Parathyroid adenoma (tissue), 2 donors: ENCODE measurements around the gene HIPK4.
A peak's percentile ranks its signal among the peaks of the same experiment; 100 is the strongest.

Source experiments
- H2AFZ ChIP-seq: fragments of 300-600 bp; sonication (generic); one replicate; pipeline ENCODE4 v1.7.0; 2017; ENCODE audit warnings: antibody characterized with exemption, mild to moderate bottlenecking
- H3K27ac ChIP-seq: fragments of 300-600 bp; sonication (generic); one replicate; pipeline ENCODE4 v1.7.0; 2017
- H3K27me3 ChIP-seq: fragments of 300-600 bp; sonication (generic); one replicate; pipeline ENCODE4 v1.7.0; 2017; ENCODE audit warnings: low read length; ENCODE audit not compliant: control insufficient read depth, insufficient read depth
- H3K36me3 ChIP-seq: fragments of 300-600 bp; sonication (generic); one replicate; pipeline ENCODE4 v1.7.0; 2017; ENCODE audit warnings: low read length; ENCODE audit not compliant: control insufficient read depth, insufficient read depth
- H3K4me1 ChIP-seq: fragments of 300-600 bp; sonication (generic); one replicate; pipeline ENCODE4 v1.7.0; 2017; ENCODE audit warnings: control low read depth
- H3K4me2 ChIP-seq: fragments of 300-600 bp; sonication (generic); one replicate; pipeline ENCODE4 v1.7.0; 2017; ENCODE audit warnings: low read length
- H3K4me3 ChIP-seq: fragments of 300-600 bp; sonication (generic); one replicate; pipeline ENCODE4 v1.7.0; 2017; ENCODE audit warnings: low read depth, low read length
- H3K79me2 ChIP-seq: fragments of 300-600 bp; sonication (generic); one replicate; pipeline ENCODE4 v1.7.0; 2017; ENCODE audit warnings: control low read depth
- H3K9ac ChIP-seq: fragments of 300-600 bp; sonication (generic); one replicate; pipeline ENCODE4 v1.7.0; 2017; ENCODE audit warnings: mild to moderate bottlenecking
- H3K9me3 ChIP-seq: fragments of 300-600 bp; sonication (generic); one replicate; pipeline ENCODE4 v1.7.0; 2017; ENCODE audit warnings: low read length; ENCODE audit not compliant: control insufficient read depth
- TF ChIP-seq, protein P1 (sequence below): fragments of 300-600 bp; sonication (generic); IDR thresholded peaks from one replicate; pipeline ENCODE4 v1.7.0; 2017; ENCODE audit warnings: antibody characterized with exemption, mild to moderate bottlenecking
- donor health status: primary hyperparathyroidism.

Gene HIPK4

DNA sequence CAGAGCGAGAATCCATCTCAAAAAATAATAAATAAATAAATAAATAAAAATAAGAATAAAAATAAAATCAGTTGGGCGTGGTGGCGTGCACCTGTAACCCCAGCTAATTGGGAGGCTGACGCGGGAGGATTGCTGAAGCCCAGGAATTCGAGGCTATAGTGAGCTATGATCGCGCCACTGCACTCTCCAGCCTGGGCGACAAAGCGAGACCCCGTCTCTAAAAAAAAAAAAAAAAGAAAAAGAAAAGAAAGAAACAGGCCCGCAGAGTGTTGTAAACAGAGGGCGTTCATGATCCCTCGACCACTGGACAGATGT is 30.4 kb upstream of the HIPK4 start:
- H3K27me3 ChIP-seq: no peaks in the 10 kb centered on the region
- H2AFZ ChIP-seq: peak overlapping the region; percentile 98
- H3K4me3 ChIP-seq: peak overlapping the region; percentile 82
- peaks cover 28% of the 10 kb centered on the region for H3K4me1 ChIP-seq
- TF ChIP-seq, protein P1, sequence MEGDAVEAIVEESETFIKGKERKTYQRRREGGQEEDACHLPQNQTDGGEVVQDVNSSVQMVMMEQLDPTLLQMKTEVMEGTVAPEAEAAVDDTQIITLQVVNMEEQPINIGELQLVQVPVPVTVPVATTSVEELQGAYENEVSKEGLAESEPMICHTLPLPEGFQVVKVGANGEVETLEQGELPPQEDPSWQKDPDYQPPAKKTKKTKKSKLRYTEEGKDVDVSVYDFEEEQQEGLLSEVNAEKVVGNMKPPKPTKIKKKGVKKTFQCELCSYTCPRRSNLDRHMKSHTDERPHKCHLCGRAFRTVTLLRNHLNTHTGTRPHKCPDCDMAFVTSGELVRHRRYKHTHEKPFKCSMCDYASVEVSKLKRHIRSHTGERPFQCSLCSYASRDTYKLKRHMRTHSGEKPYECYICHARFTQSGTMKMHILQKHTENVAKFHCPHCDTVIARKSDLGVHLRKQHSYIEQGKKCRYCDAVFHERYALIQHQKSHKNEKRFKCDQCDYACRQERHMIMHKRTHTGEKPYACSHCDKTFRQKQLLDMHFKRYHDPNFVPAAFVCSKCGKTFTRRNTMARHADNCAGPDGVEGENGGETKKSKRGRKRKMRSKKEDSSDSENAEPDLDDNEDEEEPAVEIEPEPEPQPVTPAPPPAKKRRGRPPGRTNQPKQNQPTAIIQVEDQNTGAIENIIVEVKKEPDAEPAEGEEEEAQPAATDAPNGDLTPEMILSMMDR: no peak
- H3K9me3 ChIP-seq: no peaks in the 10 kb centered on the region
- H3K36me3 ChIP-seq: no peaks in the 10 kb centered on the region
- no peak overlapping the region for H3K9ac ChIP-seq
- H3K79me2 ChIP-seq: peaks cover 8% of the 10 kb centered on the region
- peak overlapping the region; percentile 100 for H3K27ac ChIP-seq
- peak overlapping the region; percentile 99 for H3K4me2 ChIP-seq

DNA sequence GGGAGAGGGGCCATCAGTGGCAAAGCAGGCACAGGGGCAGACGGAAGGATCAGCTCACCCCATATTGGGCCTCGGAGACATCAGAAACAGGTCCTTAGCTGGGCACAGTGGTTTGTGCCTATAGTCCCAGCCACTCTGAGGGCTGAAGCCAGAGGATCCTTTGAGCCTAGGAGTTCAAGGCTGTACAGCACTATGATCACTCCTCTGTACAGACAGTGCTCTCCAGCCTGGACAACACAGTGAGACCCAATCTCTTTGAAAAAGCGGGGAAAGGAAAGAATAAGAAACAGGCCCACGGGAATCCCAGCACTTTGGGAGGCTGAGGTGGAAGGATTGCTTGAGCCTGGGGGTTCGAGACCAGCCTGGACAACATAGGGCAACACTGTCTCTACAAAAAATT is 29.8 kb upstream of the HIPK4 start:
- peaks cover 34% of the 10 kb centered on the region for H3K4me1 ChIP-seq
- no peaks in the 10 kb centered on the region for H3K36me3 ChIP-seq
- no peaks in the 10 kb centered on the region for H3K9me3 ChIP-seq
- H3K27ac ChIP-seq: peak overlapping the region; percentile 0
- no peak overlapping the region for H3K4me2 ChIP-seq
- no peak overlapping the region for H3K4me3 ChIP-seq
- no peak overlapping the region for H2AFZ ChIP-seq
- TF ChIP-seq, protein P1: no peak
- no peak overlapping the region for H3K9ac ChIP-seq
- no peaks in the 10 kb centered on the region for H3K27me3 ChIP-seq
- peaks cover 7% of the 10 kb centered on the region for H3K79me2 ChIP-seq

DNA sequence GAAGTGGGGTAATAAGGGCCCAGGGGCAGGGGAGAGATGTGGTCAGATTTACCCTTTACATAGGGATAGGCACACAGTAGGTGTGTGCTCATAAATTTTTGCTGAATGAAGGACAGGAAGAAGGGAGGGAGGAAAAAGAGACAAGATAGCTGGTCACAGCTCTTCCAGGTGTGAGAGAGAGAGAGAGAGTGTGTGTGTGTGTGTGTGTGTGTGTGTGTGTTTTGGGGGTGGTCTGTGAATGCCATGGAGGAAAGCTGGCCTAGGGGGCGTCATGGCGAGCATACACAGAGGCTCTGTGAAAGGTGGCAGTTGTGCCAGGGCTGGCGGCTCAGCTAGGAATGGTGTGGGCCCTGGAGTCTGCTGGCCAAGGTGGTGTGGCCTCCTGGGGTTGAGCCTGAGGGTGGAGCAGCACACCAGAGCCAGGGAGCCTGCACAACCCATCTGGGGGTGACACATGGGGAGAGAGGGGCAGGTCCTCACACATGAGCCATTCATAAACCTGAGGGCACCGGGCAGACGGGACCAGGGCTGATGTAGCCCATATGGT is 29.2 kb upstream of the HIPK4 start:
- Histone ChIP-seq H3K36me3 (no peaks in the 10 kb centered on the region), H3K4me3 (no peak overlapping the region), H2AFZ (no peak overlapping the region), H3K4me2 (no peak overlapping the region), H3K4me1 (peaks cover 38% of the 10 kb centered on the region), H3K27me3 (no peaks in the 10 kb centered on the region), H3K27ac (peak overlapping the region; percentile 0), H3K79me2 (peaks cover 6% of the 10 kb centered on the region), H3K9me3 (no peaks in the 10 kb centered on the region), H3K9ac (no peak overlapping the region)
- TF ChIP-seq, protein P1: no peak

DNA sequence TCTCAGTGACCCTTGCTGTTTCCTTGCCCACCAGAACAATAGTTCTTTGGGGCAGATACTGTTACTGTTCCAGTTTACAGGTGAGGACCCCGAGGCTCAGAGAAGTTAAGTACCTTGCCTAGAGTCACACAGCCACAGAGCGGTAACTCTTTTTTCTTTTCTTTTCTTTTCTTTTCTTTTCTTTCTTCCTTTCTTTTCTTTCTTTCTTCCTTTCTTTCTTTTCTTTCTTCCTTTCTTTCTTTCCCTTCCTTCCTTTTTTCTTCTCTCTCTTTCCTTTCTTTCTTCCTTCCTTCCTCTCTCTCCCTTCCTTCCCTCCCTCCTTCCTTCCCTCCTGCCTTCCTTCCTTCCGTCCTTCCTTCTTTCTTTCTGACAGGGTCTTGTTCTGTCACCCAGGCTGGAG is 28.1 kb upstream of the HIPK4 start:
- TF ChIP-seq, protein P1: no peak
- H3K9ac ChIP-seq: no peak overlapping the region

DNA sequence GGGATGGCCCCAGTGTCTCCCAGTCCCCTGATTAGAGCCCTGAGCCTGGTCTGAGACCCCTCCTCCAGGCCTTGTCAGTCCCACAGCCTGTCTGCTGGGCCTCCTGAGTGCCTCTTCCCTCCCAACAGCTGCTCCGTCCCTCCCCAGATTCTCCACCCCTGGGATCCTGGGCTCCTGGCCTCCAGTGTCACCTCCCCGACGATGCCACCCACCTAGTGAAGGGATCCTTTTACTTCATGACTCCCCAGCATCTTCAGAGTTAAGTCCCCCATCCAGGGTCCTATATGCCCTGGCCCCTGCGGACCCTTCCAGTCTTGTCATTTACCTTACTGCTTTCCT is 27.6 kb upstream of the HIPK4 start:
- Histone ChIP-seq H3K27ac (peak overlapping the region; percentile 88), H3K4me1 (peaks cover 38% of the 10 kb centered on the region)

More for the DNA sequence above, 28.1 kb upstream of the HIPK4 start:
- H3K27ac ChIP-seq: peak overlapping the region; percentile 88
- no peaks in the 10 kb centered on the region for H3K9me3 ChIP-seq
- no peaks in the 10 kb centered on the region for H3K36me3 ChIP-seq
- H3K27me3 ChIP-seq: no peaks in the 10 kb centered on the region
- no peak overlapping the region for H3K4me3 ChIP-seq
- H3K79me2 ChIP-seq: peaks cover 4% of the 10 kb centered on the region
- no peak overlapping the region for H3K4me2 ChIP-seq
- peaks cover 38% of the 10 kb centered on the region for H3K4me1 ChIP-seq
- H2AFZ ChIP-seq: no peak overlapping the region

More for the DNA sequence above, 27.6 kb upstream of the HIPK4 start:
- Histone ChIP-seq H3K36me3 (no peaks in the 10 kb centered on the region), H3K4me3 (peak overlapping the region; percentile 5), H3K27me3 (no peaks in the 10 kb centered on the region), H3K9me3 (no peaks in the 10 kb centered on the region), H3K4me2 (peak overlapping the region; percentile 55), H3K9ac (no peak overlapping the region), H2AFZ (peak overlapping the region; percentile 71), H3K79me2 (no peaks in the 10 kb centered on the region)
- TF ChIP-seq, protein P1: no peak
